CD4-positive, alpha-beta T cell treated with Interleukin-1 beta for 1 hour (primary cell): ENCODE measurements around the gene ATN1.
"Not testable (repeated sequence)": the region's sequence is repeated elsewhere in the genome, so short reads cannot be mapped to it uniquely, and the experiment has no call there.

Experiments
- DNase-seq, 2 donors: peaks; one replicate each; pipeline ENCODE4 v3.0.0-alpha.2; 2020 to 2022

The ATN1 gene

GRCh38 chr12:6905414-6906040, 22.2 kb upstream of the ATN1 start:
- no peak for DNase-seq

- DNase-seq, result not testable (repeated sequence)
Measured at GRCh38 chr12:6908141-6908540, 19.6 kb upstream of the ATN1 start.

GRCh38 chr12:6909421-6910145, 18.2 kb upstream of the ATN1 start:
- DNase-seq, result no peak

GRCh38 chr12:6912164-6912935, 15.4 kb upstream of the ATN1 start:
- DNase-seq, result no peak

GRCh38 chr12:6914246-6914946, 13.4 kb upstream of the ATN1 start, which contains the start of gene ENO2:
ENO2 (plus strand) TSS chr12:6914580; CDS start chr12:6915833, 1,253 bp downstream.
- DNase-seq, result peak; percentile 87

- no peak for DNase-seq
Measured at GRCh38 chr12:6914947-6915788, 12.6 kb upstream of the ATN1 start.

GRCh38 chr12:6915789-6916285, 11.9 kb upstream of the ATN1 start:
- DNase-seq, result no peak

GRCh38 chr12:6916426-6917200, 11.1 kb upstream of the ATN1 start:
- DNase-seq, result no peak

GRCh38 chr12:6917491-6918231, 10.1 kb upstream of the ATN1 start:
- no peak for DNase-seq

GRCh38 chr12:6919588-6919987, 8.2 kb upstream of the ATN1 start:
- no peak for DNase-seq

- no peak for DNase-seq
Measured at GRCh38 chr12:6921539-6921938, 6.2 kb upstream of the ATN1 start.

GRCh38 chr12:6921996-6922946, 5.5 kb upstream of the ATN1 start:
- DNase-seq, result no peak

GRCh38 chr12:6923003-6923732, 4.6 kb upstream of the ATN1 start:
- DNase-seq, result no peak

GRCh38 chr12:6923851-6924250, 3.9 kb upstream of the ATN1 start:
- no peak for DNase-seq

- DNase-seq, result no peak
Measured at GRCh38 chr12:6925239-6925539, 2.6 kb upstream of the ATN1 start.

GRCh38 chr12:6925540-6926279, 2.0 kb upstream of the ATN1 start:
- no peak for DNase-seq

GRCh38 chr12:6928022-6928702, 403 bp downstream of the ATN1 start:
- DNase-seq, result no peak
